Right atrium auricular region (tissue), 2 donors: ENCODE measurements around the gene PIMREG. TPM values are rescaled to one million over a fixed set of nuclear protein-coding genes. Genes with fewer than 3 reads are reported as not detected.

Source experiments
- DNase-seq: peaks from one replicate; pipeline ENCODE4 v3.0.0-alpha.2; 2019; ENCODE audit warnings: low spot score
- H3K27ac ChIP-seq, 2 donors: fragments of 200-600 bp; sonication (generic); 1 replicate in 1 of 2; 2 replicates in 1 of 2; pipeline ENCODE4 v1.5.1; 2016 to 2019
- H3K27me3 ChIP-seq, 2 donors: fragments of 200-600 bp; sonication (generic); one replicate each; pipeline versions ENCODE4 v1.5.1 to v1.6.0; 2017 to 2019
- H3K36me3 ChIP-seq: fragments of 200-600 bp; sonication (generic); one replicate; pipeline ENCODE4 v1.5.1; 2016
- H3K4me1 ChIP-seq, 2 donors: fragments of 200-600 bp; sonication (generic); one replicate each; pipeline versions ENCODE4 v1.5.1 to v1.6.0; 2017 to 2019
- H3K4me3 ChIP-seq, 2 donors: fragments of 200-600 bp; sonication (generic); 1 replicate in 1 of 2; 2 replicates in 1 of 2; pipeline ENCODE4 v1.5.1; 2017 to 2019; ENCODE audit warnings: mild to moderate bottlenecking in 1 of 2, moderate library complexity in 1 of 2
- H3K9me3 ChIP-seq, 2 donors: fragments of 200-600 bp; sonication (generic); one replicate each; pipeline ENCODE4 v1.5.1; 2019
- CTCF ChIP-seq, 2 donors: fragments of 200-600 bp; sonication (generic); IDR thresholded peaks; one replicate each; pipeline ENCODE4 v1.5.1; 2019; ENCODE audit warnings: antibody characterized with exemption in 2 of 2
- total RNA-seq, 2 donors: library from RNA; depleted of rRNA; stranded (reverse); fragments of >200 nt; gene quantifications; one replicate each; pipeline ENCODE4 v1.1.0, GENCODE V29; 2016

The PIMREG gene
- total RNA-seq, 2 donors from 2014 or later = 0.93 TPM; not detected in 1

- H3K9me3 ChIP-seq = peaks cover 0 to 4% of the 10 kb centered on the region in 2 donors
- H3K27ac ChIP-seq = no peak overlapping the region
- H3K27me3 ChIP-seq = no peaks in the 10 kb centered on the region
- no peak for DNase-seq
- no peaks in the 10 kb centered on the region for H3K4me1 ChIP-seq
- H3K36me3 ChIP-seq = no peaks in the 10 kb centered on the region
- TF ChIP-seq CTCF (IDR thresholded peaks at IDR 0.05) = no peak
- no peak overlapping the region for H3K4me3 ChIP-seq
These were observed 20.3 kb downstream of the PIMREG start for GRCh38 chr17:6464446-6465041.

GRCh38 chr17:6465206-6466003 lies 21.1 kb downstream of the PIMREG start:
- no peaks in the 10 kb centered on the region for H3K36me3 ChIP-seq
- DNase-seq = no peak
- peaks cover 0 to 4% of the 10 kb centered on the region in 2 donors for H3K9me3 ChIP-seq

GRCh38 chr17:6467567-6467966 lies 23.3 kb downstream of the PIMREG start:
- Histone ChIP-seq H3K4me1 (no peaks in the 10 kb centered on the region), H3K27me3 (no peaks in the 10 kb centered on the region), H3K27ac (no peak overlapping the region), H3K36me3 (no peaks in the 10 kb centered on the region), H3K4me3 (no peak overlapping the region), H3K9me3 (peaks cover 0 to 4% of the 10 kb centered on the region in 2 donors)
- TF ChIP-seq CTCF (IDR thresholded peaks at IDR 0.05) = no peak
- no peak for DNase-seq

More at GRCh38 chr17:6465206-6466003, 21.1 kb downstream of the PIMREG start:
- Histone ChIP-seq H3K4me3 (no peak overlapping the region), H3K27ac (no peak overlapping the region), H3K4me1 (no peaks in the 10 kb centered on the region), H3K27me3 (no peaks in the 10 kb centered on the region)
- no peak for TF ChIP-seq CTCF (IDR thresholded peaks at IDR 0.05)

GRCh38 chr17:6468051-6468790 lies 24.0 kb downstream of the PIMREG start:
- H3K4me3 ChIP-seq = no peak overlapping the region
- H3K36me3 ChIP-seq = no peaks in the 10 kb centered on the region
- no peak for DNase-seq

More at GRCh38 chr17:6468051-6468790, 24.0 kb downstream of the PIMREG start:
- Histone ChIP-seq H3K4me1 (no peaks in the 10 kb centered on the region), H3K9me3 (peaks cover 0 to 4% of the 10 kb centered on the region in 2 donors), H3K27me3 (no peaks in the 10 kb centered on the region), H3K27ac (no peak overlapping the region)
- no peak for TF ChIP-seq CTCF (IDR thresholded peaks at IDR 0.05)
